AG09319 (cell line): Measurements from ENCODE around the gene KDM6A.
"Not testable (repeated sequence)": the region's sequence is repeated elsewhere in the genome, so short reads cannot be mapped to it uniquely, and the experiment has no call there.

Experiments
- DNase-seq: peaks from one replicate; pipeline ENCODE4 v3.0.0-alpha.2; 2010; ENCODE audit warnings: low read depth; ENCODE audit errors: extremely low read depth
- TF ChIP-seq, protein P1 (sequence below): IDR thresholded peaks from 2 replicates; pipeline ENCODE4 v1.5.1; 2011; ENCODE audit warnings: low read depth, mild to moderate bottlenecking, inconsistent platforms, low read length, moderate library complexity

KDM6A gene

DNA sequence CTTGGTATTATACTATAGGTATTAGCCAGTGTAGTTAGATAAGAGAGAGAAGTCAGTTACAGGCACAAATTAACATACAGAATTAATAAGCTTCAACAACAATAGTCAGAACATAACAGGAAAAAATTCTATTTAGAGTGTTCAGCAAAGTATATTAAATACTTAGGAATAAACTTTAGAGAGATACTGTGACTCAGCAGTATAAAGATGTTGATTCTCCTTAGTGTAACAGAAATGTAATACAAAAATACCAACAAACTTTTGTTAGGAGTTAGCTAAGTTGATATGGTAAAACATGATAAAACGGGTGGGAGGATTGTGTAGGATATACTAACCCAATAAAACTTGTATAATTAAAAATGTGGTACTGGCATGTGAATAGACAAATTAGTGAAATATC lies 173.4 kb downstream of the KDM6A start:
- TF ChIP-seq, protein P1, sequence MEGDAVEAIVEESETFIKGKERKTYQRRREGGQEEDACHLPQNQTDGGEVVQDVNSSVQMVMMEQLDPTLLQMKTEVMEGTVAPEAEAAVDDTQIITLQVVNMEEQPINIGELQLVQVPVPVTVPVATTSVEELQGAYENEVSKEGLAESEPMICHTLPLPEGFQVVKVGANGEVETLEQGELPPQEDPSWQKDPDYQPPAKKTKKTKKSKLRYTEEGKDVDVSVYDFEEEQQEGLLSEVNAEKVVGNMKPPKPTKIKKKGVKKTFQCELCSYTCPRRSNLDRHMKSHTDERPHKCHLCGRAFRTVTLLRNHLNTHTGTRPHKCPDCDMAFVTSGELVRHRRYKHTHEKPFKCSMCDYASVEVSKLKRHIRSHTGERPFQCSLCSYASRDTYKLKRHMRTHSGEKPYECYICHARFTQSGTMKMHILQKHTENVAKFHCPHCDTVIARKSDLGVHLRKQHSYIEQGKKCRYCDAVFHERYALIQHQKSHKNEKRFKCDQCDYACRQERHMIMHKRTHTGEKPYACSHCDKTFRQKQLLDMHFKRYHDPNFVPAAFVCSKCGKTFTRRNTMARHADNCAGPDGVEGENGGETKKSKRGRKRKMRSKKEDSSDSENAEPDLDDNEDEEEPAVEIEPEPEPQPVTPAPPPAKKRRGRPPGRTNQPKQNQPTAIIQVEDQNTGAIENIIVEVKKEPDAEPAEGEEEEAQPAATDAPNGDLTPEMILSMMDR, result no peak
- DNase-seq, result no peak

DNA sequence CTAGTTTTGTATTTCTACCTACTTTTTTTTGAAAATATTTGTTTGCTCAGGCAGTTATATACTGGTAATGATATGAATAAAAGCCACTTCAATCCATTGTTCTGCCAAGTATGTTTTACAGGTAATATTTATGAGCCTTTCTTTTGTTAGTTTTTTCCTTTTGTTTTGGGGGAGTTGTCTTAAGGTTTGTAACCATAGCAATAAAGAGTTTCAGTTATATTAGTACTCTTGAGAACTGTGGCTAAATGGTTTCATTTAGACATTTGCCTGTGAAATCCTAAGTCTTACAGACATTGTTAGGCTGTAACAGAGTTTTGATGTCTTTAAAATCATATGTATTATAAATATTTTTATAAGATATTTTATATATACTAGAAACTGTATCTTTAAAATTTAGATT lies 177.6 kb downstream of the KDM6A start:
- no peak for DNase-seq
- TF ChIP-seq, protein P1, result no peak

DNA sequence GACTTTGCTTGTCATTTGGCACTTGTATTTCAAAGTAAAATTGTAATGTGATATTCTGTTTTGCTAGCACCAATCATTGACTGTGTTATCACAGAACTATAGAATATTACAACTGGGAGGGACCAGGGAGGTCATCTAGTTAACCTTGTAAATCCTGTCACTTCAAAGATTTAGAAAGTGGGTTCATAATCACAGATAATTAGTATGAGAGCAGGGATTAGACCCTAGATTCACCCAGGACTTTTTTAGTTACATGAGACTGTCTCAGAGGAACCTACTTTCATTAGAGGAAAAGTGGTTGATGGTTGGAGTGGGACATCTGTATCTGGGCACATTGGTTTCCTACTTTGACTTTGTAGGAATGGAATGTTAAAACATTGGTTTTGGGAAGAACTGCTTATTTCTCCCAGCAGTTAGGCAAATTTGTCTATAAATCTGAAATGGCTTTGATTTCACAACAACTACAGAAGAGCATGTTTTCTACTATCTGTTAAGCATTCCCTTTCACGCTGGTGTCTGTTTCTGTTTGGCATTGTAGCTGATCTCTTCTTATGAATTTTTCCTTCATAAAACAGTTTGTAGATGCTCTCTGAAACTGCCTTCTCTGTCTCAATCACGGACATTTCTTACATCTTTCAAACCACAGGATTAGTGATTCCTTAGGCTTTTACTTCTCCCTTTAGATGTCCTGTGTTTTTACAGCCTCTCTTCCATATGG lies 183.6 kb downstream of the KDM6A start:
- DNase-seq, result no peak
- TF ChIP-seq, protein P1, result no peak

DNA sequence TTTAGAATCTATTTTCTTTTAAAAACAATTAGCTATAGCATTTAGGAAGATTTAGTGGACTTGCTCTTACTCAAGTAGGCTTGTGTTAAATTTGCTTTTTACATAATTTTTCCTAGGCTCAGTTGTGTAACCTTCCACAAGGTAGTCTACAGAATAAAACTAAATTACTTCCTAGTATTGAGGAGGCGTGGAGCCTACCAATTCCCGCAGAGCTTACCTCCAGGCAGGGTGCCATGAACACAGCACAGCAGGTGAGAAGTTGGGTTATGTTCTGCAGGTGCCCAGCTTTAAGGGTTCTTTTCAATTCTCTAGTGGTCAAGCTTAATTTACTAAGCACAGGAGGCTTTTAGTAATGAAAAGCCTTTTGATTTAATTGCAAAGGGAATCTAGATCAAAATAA lies 186.9 kb downstream of the KDM6A start:
- not testable (repeated sequence) for DNase-seq

DNA sequence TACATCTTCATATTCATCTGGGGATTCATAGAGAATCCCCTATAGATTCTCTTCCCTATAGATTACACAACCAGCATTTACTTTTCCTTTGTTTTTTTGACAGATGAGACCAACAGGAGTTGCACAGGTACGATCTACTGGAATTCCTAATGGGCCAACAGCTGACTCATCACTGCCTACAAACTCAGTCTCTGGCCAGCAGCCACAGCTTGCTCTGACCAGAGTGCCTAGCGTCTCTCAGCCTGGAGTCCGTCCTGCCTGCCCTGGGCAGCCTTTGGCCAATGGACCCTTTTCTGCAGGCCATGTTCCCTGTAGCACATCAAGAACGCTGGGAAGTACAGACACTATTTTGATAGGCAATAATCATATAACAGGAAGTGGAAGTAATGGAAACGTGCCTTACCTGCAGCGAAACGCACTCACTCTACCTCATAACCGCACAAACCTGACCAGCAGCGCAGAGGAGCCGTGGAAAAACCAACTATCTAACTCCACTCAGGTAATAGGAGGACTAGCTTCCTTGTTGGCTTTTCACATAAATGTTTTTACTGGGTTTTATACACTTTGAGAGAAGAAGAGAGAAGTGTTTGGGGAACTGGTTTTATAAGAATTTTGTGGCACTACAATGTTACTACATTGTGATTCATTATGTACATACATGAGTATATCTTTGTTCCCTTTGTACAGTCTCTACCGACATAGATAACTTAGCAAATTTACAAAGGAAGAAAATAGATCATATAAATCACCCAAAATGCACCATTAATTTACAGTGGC lies 190.5 kb downstream of the KDM6A start:
- DNase-seq, result no peak
- TF ChIP-seq, protein P1, result no peak

DNA sequence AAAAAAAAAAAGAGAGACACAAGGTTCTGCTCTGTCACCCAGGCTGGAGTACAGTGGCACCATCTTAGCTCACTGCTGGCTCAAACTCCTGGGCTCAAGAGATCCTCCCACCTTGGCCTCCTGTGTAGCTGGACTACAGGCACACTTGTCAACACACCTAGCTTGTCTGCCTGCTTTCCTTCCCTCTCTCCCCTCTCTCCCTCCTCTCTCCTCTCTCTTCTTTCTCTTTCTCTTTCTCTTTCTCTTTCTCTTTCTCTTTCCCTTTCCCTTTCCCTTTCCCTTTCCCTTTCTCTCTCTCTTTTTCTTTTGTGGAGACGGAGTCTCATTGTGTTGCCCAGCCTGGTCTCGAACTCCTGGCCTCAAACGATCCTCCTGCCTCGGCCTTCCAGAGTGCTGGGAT lies 195.6 kb downstream of the KDM6A start:
- no peak for DNase-seq
- TF ChIP-seq, protein P1, result no peak

DNA sequence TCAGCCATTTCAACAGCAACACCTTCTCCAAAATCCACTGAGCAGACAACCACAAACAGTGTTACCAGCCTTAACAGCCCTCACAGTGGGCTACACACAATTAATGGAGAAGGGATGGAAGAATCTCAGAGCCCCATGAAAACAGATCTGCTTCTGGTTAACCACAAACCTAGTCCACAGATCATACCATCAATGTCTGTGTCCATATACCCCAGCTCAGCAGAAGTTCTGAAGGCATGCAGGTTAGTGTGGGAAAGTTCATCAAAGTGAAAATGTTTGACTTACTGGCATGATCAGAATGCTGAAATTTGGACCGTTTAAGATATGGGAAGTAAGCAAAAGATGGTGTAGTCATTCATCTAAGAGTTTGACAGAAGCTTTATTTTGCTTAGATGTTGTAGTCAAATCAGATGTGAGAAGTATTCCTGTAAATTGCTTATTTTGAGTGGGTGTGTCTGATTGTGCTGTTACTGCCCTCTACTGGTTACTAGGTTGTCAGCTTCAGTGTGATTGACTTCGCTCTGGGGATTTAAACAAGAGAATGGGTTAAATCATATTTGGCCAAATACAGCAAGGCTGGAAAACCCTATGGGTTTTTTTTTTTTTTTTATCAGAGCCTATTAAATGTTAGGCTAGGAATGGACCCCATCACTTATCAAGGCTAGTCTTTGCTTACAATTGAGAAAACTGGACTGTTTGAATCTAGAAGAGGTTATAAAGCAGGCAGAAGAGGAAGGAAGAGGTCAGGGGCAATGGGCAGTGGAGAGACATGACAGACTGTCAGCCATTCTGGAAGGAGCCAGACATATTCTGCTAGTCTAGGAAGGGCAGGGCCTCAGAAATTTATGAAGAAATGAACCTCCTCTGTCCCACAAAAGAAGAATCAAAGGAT lies 197.4 kb downstream of the KDM6A start:
- peak; percentile 25 for DNase-seq

DNA sequence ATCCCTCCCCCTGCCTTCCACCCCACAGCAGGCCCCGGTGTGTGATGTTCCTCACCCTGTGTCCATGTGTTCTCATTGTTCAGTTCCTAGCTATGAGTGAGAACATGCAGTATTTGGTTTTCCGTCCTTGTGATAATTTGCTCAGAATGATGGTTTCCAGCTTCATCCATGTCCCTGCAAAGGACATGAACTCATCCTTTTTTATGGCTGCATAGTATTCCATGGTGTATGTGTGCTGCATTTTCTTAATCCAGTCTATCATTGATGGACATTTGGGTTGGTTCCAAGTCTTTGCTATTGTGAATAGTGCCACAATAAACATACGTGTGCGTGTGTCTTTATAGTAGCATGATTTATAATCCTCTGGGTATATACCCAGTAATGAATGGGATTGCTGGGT lies 200.0 kb downstream of the KDM6A start:
- not testable (repeated sequence) for DNase-seq

More for the DNA sequence above, 197.4 kb downstream of the KDM6A start:
- TF ChIP-seq, protein P1, result peak; percentile 73
